ENCODE measurements around the gene DDI2.
"Not testable (repeated sequence)": the region's sequence is repeated elsewhere in the genome, so short reads cannot be mapped to it uniquely, and the experiment has no call there.

The DDI2 gene

DNA sequence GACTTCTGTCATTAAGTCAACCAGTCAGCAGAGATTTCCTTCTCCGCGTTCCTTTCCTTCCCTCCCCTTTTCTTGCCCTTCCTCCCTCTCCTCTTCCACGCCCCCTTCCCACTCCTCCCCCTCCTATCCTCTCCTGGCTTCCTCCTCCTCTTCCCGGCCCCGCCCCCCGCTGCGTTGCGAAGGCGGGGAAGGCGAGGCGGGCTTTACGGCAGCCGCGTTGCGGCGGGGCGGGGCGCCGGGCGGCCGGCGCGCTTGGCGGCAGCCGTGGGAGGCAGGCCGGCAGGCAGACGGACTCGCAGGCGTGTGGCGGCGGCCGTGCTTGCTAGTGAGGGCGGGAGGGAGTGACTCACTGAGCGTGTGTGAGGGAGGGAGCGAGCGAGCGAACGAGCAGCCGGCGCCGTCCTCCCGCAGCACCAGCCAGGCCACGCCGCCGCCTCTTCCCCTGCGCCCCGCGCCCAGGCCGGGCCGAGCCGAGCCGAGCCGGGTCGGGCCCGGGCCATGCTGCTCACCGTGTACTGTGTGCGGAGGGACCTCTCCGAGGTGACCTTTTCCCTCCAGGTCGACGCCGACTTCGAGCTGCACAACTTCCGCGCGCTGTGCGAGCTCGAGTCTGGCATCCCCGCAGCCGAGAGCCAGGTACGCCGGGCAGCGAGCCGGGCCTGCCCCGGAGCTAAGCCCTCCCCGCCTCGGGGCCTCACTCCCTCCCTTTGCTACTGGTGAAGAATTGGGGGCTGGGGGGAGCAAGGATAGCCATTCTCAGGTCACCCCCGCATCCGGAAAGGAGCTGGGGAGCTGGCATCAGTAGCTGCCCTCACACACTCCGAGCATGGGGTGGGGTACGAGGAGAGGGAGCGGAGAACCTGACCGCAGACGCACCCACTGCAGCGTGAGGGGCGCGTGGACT, at the start of gene DDI2:
Gene DDI2 (plus strand): TSS at position 286 of the 904 bp plus-strand sequence. CDS start 213 bp downstream, at position 499.
- peak; percentile 90 to 95 for DNase-seq

DNA sequence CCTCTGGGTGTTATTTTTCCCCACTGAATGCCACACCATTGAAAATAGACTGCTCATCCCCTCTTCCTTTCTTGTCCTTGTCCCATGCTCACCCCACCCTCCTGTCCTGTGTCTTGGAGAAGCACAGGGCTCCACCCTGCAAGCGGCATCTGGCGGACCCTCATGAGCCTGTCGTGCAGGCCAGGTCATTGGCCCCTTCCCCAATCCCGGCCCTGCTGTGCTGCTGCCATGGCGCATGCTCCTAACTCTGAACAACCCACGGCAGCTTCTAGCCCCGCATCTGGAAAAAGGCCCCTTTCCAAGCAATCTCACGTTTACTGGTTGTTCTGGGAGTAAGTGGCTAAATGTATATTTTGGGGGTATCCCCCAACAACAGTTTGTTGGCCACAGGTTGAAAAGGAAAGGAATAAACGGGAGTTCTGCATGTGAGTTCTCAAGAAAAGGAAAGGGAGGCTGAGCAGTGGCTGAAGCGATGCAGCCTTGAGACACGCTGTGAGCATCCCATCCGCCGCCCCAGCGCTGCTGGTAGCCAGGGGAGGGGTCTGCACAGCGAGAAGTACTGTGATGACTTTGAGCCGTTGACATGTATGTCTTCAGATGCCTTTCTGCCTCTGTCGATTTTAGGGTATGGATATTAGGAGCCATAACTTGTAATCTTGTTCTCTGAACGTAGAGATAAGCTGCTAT, 48.7 kb upstream of the DDI2 start:
- DNase-seq: no peak

DNA sequence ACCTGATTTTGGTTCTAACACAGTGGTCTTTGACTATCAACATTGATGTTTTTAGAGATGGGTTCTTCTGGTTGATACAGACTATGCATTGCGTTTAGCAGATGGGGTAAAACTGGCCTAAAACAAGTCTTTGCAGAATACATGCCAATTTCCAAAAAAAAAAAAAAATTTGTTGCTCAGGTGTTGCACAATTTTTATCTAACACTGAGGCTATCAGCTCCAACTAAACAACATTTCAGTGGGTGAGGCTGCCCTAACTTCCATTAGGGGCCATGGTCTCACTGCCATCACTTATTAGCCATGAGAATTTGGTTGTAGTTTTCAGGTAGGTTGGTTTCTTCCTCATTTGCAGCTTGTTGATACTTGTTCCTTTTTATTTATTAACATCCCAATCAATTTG, 46.4 kb upstream of the DDI2 start:
- DNase-seq: no peak

DNA sequence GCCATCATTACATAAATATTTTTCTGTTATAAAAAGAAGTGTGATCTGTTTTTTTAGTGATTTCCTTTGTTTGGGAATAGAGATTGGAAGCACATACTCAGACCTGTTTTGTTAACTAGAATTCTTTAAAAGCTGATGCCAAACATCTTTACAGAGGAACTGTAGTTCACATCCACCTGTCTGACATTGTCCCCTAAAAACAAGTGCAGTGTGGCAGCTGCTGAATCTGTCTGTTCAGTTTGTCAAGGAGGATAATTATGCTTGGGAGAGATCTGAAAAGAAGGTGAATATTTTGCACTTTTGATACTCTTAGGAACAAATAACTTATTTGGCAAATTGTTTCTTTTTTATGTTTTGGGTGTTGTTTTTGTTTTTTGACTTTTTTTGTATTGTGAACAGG, 46.0 kb upstream of the DDI2 start:
- no peak for DNase-seq

DNA sequence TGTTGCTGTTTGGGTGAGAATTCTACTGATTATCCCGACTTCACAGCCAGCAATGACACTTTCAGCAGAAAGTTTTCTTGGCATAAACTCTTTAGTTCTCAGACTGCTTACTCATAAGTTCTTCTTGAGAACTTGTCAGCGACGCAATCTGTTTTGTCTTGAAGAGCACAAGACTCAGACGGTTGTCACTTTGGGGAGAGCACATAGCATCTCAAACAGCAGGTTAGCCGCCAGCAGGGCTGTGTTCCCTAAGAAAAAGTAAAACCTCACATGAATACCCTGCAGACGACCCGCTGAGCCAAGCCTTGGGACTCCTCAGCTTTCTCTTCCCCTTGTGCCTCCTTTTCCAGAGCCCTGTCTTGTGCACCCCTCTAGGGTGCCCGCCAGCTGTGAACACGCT, 43.8 kb upstream of the DDI2 start:
- no peak for DNase-seq

DNA sequence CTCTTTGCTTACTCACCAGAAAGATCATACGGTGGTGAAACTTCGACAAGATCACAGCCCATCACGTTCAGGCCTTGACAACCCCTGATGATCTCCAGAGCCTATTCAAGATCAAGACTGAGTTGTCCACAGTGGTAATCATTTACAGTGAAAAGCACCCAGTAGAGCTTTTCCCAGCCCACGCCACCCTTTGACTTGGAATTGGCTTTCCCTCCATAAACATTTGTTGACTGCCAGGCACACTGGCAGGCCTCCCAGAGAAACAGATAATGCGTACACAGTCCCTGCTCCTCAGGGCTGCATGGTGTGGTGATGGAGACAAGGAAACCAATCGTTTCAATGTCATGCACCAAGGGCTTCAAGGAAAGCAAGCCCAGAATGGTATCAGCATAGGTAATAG, 42.5 kb upstream of the DDI2 start:
- no peak for DNase-seq

DNA sequence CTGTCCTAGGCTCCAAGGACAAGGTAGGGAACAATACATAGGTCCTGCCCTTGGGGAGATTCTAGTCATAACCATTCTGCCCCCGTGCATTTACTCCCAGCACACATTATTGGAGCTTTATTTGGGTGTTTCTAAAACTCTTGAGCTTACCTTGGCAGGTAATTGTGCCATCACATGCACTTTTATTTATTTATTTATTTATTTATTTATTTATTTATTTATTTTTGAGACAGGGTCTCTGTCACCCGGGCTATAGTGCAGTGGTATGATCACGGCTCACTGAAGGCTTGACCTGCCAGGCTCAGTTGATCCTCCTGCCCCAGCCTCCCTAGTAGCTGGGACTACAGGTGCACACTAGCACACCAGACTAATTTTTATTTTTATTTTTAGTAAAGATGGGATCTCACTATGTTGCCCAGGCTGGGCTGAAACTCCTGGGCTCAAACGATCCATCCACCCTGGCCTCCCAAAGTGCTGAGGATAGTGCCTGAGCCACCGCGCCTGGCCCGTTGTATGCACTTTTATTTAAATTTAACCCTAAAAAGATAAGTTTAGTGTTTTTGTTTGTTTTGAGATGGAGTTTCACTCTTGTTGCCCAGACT, 41.6 kb upstream of the DDI2 start:
- no peak for DNase-seq

GRCh38 chr1:15577691-15578090, 39.6 kb upstream of the DDI2 start:
- peak in 1 of 2 experiments; percentile 13 for DNase-seq

DNA sequence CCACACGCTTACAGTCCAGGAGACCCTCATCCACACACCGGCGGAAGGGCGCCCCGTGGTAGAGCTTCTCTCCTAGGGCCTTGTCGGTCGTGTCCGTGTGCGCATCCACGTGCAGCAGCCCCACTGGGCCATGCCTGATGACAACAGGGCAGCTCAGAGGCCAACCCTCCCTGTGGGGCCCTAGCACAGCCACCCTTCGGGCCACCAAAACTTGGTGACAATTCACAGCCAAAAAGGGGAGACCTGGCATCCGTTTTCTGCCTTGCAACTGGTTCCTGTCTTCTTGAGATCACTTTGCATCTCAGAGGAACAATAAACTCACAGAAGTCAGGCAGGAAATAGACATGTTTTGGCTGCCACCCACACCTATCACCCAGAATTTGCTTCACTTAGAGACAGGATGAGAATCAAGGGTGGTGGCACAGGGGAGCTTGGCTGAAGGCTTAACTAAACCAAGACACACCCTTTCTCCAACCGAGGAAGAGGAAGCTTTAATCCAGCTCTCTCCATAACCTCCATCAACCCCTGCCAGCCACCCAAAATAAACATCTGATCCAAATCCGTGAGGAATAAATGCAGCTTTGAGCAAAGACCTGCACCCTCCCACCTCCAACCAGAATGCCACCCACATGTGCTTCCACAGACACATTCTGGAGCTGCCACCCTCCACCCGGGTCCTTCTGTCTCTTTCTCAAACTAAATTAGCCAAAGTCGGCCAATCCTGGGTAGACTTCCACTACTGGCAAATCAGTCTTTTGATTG, 38.2 kb upstream of the DDI2 start:
- DNase-seq: no peak

DNA sequence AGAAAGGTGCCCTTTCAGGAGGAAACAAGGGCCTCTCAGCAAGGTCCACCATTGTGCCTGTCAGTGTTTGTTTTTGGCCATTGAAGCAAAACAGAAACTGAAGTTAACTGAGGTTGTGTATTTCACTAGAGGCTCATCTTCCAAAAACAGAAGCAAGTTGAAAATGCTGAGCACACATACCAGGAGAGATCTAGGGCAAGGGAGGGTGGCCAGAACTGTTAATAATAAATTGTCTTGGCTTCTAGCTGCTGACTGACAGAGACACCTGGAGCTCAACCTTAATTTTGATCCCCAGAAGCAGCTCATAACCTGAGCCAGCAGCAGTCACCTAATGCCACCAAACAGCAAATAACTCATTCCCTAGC, 37.6 kb upstream of the DDI2 start:
- DNase-seq: no peak

DNA sequence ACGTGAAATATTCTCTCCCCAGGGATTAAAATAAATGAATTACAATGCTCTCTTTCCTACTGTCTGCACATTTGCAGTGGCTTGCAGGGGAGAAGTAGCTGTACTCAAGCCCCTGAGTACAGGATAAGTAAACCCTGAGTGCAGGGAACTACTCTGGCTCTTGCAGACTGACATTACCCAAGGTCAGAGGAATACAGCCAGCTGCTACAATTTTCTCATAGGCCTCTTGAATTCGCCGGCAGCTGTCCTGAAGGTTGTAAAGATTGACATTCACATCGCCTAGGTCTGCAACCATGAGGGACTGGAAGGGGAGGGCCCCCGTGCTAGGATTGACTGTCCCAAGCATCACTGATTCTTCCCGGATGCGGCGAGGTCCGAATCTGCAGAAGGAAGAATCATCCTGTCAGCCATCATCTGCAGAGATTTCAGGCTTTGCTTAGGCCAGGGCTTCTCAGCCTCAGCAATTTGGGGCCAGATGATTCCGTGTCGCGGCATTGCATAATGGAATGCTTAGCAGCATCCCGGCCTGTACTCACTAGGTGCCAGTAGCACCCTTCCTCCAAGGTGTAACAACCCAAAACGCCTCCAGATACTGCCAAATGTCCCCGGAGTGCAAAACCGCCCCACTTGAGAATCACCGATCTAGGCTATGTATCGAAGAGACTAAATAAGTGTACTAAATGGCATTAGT, 34.1 kb upstream of the DDI2 start:
- no peak for DNase-seq

- no peak for DNase-seq
Observed at GRCh38 chr1:15584489-15585363, 32.5 kb upstream of the DDI2 start, which contains the start of gene AGMAT. TSS of gene AGMAT (minus strand) at chr1:15585051. CDS start at chr1:15584967, 84 bp downstream.

DNA sequence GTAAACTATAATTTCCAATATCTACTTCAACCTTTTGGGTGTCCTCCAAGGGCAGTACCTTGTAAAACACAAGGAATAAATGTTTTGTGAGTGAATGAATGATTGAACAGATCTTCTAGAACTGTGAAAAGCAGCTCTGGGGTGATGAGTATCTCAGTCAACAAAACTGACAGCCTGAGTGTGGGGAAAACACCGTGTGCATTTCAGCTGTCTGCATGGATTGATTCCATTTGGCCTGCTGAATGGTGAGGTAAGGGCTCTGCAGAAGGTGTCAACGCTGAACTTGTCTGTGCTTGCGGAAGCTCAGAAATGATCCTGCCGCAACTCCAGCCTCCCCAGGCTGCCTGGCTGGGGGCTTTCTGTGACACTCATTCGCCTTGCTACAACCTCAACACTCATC, 25.0 kb upstream of the DDI2 start:
- DNase-seq: no peak

DNA sequence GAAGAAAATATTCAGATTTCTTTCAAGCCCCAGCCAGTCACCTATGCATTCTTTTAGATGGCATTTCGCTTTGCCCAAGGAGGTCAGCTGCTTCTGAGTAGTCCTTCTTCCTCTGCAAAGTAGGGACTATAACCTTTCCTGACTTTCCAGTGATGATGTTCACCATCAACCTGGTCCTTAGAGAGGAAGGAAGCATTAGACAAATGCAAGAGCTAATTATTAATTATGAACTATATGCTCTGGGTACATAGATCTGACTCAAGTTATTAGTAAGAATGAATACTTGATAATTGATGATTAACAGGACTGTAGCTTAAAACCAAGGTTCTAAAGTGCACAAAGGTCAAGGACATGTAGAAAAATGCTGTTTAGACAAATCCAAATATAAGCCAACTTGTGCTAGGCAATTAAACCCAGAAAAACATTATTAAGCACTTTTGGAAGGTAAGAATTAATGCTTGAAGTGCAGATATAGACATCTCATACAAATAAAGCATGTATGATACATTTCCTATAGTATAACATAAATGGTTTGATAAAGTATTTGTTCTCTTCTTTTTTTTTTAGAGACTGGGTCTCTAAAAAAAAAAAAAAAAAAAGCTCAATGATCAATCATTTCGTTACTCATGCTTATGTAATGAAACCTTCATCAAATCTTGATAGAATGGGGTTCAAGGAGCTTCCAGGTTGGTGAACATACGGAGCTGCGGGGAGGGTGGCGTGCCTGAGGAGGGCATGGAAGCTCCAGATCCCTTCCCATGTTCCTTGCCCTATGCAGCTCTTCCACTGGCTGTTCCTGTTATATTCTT, 21.2 kb upstream of the DDI2 start:
- DNase-seq: no peak

- DNase-seq: no peak
Observed at GRCh38 chr1:15598436-15598835, 18.8 kb upstream of the DDI2 start.

- DNase-seq: peak; percentile 97 to 98
Observed at GRCh38 chr1:15603050-15603965, 13.9 kb upstream of the DDI2 start.

DNA sequence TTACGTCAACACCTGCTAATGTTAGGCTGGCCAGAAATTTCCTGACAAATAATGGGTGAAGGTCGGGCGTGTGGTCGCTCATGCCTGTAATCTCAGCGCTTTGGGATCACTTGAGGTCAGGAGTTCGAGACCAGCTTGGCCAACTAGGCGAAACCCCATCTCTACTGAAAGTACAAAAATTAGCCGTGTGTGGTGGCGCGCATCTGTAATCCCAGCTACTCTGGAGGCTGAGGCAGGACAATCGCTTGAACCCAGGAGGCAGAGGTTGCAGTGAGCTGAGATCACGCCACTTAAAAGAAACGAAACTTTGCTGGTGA, 13.3 kb upstream of the DDI2 start:
- DNase-seq: not testable (repeated sequence)

GRCh38 chr1:15604400-15604799, 12.9 kb upstream of the DDI2 start:
- not testable (repeated sequence) for DNase-seq
